Choroid plexus epithelial cell (primary cell): ENCODE measurements around the gene IQGAP1.

Experiments used
- DNase-seq: peaks from one replicate; pipeline ENCODE4 v3.0.0-alpha.2; 2010; ENCODE audit warnings: low read depth
- H3K4me3 ChIP-seq: 2 replicates; pipeline ENCODE4 v1.5.1; 2011; ENCODE audit warnings: low read depth, mild to moderate bottlenecking, control low read depth, low read length, moderate library complexity
- CTCF ChIP-seq: conservative IDR thresholded peaks from 2 replicates; pipeline ENCODE4 v1.5.1; 2011; ENCODE audit warnings: low read depth, mild to moderate bottlenecking, control low read depth, inconsistent platforms, low read length, moderate library complexity

IQGAP1 gene

DNA sequence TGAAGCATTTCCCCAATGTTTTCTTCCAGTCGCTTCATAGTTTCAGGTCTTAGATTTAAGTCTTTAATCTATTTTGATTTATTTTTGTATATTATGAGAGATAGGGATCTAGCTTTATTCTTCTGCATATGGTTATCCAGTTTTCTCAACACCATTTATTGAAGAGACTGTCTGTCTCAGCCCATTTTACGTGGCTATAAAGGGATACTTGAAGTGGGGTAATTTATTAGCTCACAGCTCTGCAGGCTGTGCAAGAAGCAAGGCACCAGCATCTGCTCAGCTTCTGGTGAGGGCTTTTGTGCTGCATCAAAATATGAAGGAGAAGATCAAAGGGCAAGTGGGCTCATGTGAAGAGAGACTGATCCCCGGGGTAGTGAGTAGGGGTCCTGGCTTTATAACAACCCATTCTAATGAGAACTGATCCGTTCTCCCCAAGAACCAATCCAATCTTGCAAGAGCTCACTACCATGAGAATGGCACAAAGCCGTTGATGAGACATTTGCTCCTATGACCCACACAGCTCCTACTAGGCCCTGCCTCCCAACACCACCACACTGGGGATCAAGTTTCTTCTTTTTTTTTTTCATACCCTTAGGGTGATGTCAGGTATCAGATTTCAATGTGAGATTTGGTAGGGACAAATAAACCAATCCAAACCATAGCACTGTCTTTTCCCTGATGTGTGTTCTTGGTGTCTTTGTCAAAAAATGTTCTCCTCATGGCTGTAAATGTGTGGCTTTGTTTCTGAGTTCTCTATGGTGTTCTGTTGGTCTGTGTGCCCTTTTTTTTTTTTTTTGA, 63.2 kb downstream of the IQGAP1 start:
- no peak for TF ChIP-seq CTCF
- DNase-seq = peak; percentile 89
- H3K4me3 ChIP-seq = no peak overlapping the region

GRCh38 chr15:90456236-90456635, 68.2 kb downstream of the IQGAP1 start:
- no peak for TF ChIP-seq CTCF
- DNase-seq = no peak

GRCh38 chr15:90458061-90458460, 70.0 kb downstream of the IQGAP1 start:
- TF ChIP-seq CTCF = no peak
- no peak overlapping the region for H3K4me3 ChIP-seq
- no peak for DNase-seq

More at GRCh38 chr15:90456236-90456635, 68.2 kb downstream of the IQGAP1 start:
- no peak overlapping the region for H3K4me3 ChIP-seq

DNA sequence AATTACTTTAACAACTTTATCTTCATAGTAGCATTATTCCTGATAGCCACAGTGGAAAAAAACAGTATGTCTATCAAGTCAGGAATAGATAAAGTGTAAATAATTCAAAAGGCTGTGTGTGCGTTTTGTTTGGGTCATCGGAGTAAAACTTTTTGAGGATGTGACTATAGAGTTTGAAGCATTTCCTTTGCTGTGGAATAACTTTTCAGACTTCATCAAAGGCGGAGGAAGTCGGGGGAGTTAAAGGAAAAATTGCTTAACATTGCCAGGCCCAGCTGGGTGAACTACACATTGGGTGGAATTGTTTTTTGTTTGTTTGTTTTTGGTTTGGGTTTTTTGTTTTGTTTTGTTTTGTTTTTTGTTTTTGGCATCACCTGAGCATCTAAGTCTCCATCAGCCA, 71.3 kb downstream of the IQGAP1 start:
- no peak for TF ChIP-seq CTCF
- no peak for DNase-seq
- H3K4me3 ChIP-seq = no peak overlapping the region

GRCh38 chr15:90460142-90460824, 72.2 kb downstream of the IQGAP1 start:
- TF ChIP-seq CTCF = no peak
- no peak for DNase-seq
- H3K4me3 ChIP-seq = no peak overlapping the region

DNA sequence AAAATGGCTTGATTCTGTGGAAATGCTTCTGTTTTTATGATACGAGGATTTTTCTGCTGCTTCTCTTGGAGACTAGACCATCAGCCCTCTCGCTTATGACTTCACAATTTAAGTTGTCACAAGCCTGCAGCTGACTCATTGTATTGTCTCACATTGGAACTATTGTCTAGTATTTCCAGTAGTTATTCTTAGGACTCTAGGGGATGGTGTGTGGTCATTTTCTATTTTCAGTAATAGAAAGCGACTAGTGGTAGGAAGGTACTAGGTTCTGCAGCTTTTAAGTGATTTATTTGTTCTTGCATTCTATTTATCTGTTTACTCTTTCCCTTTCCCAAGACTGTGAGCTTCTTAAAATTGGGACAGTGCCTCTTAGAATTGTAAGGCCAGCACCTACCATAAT, 75.3 kb downstream of the IQGAP1 start:
- no peak for TF ChIP-seq CTCF

More for the DNA sequence above, 75.3 kb downstream of the IQGAP1 start:
- peak; percentile 68 for DNase-seq
- no peak overlapping the region for H3K4me3 ChIP-seq
